HEK293 (cell line): ENCODE results near the gene SHROOM3.

ENCODE experiments used
- CTCF ChIP-seq: fragments of 450-650 bp; formaldehyde crosslinking; IDR thresholded peaks from 2 replicates; pipeline ENCODE4 v1.5.1; 2016; ENCODE audit warnings: missing biosample characterization, missing genetic modification characterization
- GLIS1 ChIP-seq: fragments of 450-650 bp; formaldehyde crosslinking; IDR thresholded peaks from 2 replicates; pipeline ENCODE4 v1.5.1; 2016; ENCODE audit warnings: missing biosample characterization, missing genetic modification characterization
- TCF7L2 ChIP-seq: IDR thresholded peaks from 2 replicates; pipeline ENCODE4 v1.6.1; 2011; ENCODE audit warnings: low read depth, mild to moderate bottlenecking, inconsistent platforms, low read length, moderate library complexity, borderline replicate concordance

GRCh38 chr4:76792418-76792817 is 357.4 kb downstream of the SHROOM3 start:
- TF ChIP-seq TCF7L2 (no peak), GLIS1 (no peak), CTCF (tag by site-specific recombination) (no peak)
